ENCODE measurements around the gene TLR10.

Gene TLR10

DNA sequence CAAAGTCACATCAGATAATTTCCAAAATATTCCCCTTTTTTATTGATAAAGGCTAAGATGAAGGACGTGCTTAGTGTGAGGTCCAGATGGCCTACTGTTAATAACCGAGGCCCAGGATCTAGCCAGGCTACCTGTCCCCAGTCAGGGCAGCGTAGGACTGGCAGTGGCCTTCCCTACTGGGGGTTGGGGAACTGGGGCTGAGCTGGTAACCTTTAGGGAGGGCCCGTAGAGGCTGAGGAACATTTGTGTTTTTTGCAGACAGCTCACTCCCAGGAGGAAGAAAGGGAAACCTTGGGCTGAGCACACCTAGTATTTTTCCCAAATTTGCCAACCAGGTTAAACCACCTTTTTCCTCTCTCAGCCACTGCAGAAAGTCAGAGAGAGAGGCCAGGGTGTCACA, 59.7 kb downstream of the TLR10 start:
- ChIA-PET POLR2A (no interaction called here), CTCF (interaction anchor here (0.9 to 1.7 kb wide), 3 partner anchors 34 to 544 kb away, joined by 3 to 4 read pairs (median 3); no protein-coding TSS in a partner anchor)
- DNase-seq (ENCODE audit: extremely low spot score): no peak
- TF ChIP-seq, protein P1, sequence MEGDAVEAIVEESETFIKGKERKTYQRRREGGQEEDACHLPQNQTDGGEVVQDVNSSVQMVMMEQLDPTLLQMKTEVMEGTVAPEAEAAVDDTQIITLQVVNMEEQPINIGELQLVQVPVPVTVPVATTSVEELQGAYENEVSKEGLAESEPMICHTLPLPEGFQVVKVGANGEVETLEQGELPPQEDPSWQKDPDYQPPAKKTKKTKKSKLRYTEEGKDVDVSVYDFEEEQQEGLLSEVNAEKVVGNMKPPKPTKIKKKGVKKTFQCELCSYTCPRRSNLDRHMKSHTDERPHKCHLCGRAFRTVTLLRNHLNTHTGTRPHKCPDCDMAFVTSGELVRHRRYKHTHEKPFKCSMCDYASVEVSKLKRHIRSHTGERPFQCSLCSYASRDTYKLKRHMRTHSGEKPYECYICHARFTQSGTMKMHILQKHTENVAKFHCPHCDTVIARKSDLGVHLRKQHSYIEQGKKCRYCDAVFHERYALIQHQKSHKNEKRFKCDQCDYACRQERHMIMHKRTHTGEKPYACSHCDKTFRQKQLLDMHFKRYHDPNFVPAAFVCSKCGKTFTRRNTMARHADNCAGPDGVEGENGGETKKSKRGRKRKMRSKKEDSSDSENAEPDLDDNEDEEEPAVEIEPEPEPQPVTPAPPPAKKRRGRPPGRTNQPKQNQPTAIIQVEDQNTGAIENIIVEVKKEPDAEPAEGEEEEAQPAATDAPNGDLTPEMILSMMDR (IDR thresholded peaks at IDR 0.05; ENCODE audit: control extremely low read depth, extremely low read depth, low read depth, missing control alignments): no peak

All from GM10248 (cell line).